ENCODE measurements around the gene STK11. TPM values are rescaled to one million over a fixed set of nuclear protein-coding genes. Genes with fewer than 3 reads are reported as not detected.
"Not testable (repeated sequence)": the region's sequence is repeated elsewhere in the genome, so short reads cannot be mapped to it uniquely, and the experiment has no call there.

Gene STK11
- total RNA-seq, 2 experiments from 2014 or later: 66.4 to 74.3 TPM

DNA sequence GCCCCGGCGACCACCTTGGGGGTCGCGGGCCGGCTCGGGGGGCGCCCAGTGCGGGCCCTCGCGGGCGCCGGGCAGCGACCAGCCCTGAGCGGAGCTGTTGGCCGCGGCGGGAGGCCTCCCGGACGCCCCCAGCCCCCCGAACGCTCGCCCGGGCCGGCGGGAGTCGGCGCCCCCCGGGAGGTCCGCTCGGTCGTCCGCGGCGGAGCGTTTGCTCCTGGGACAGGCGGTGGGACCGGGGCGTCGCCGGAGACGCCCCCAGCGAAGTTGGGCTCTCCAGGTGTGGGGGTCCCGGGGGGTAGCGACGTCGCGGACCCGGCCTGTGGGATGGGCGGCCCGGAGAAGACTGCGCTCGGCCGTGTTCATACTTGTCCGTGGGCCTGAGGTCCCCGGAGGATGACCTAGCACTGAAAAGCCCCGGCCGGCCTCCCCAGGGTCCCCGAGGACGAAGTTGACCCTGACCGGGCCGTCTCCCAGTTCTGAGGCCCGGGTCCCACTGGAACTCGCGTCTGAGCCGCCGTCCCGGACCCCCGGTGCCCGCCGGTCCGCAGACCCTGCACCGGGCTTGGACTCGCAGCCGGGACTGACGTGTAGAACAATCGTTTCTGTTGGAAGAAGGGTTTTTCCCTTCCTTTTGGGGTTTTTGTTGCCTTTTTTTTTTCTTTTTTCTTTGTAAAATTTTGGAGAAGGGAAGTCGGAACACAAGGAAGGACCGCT lies 729 bp downstream of the STK11 start:
- H3K4me3 Mint-ChIP-seq: peak overlapping the region; percentile 91
- DNase-seq: no peak
- H3K4me1 Mint-ChIP-seq (ENCODE audit: low read depth): peaks cover 28% of the 10 kb centered on the region
- H3K9me3 Mint-ChIP-seq: no peaks in the 10 kb centered on the region
- H3K27ac Mint-ChIP-seq: peak overlapping the region; percentile 81
- peaks cover 17% of the 10 kb centered on the region for H3K36me3 Mint-ChIP-seq
- intact Hi-C loops (cut with micrococcal nuclease): no loop called here
- no peaks in the 10 kb centered on the region for H3K27me3 Mint-ChIP-seq
- POLR2A ChIA-PET: interaction anchor here (1.0 kb wide), 1 partner anchor 93 kb away, joined by 3 read pairs; no protein-coding TSS in a partner anchor
- CTCF ChIA-PET: no interaction called here

GRCh38 chr19:1206864-1207450 lies 1.4 kb downstream of the STK11 start:
- intact Hi-C loops (cut with micrococcal nuclease): no loop called here
- H3K36me3 Mint-ChIP-seq: peaks cover 20% of the 10 kb centered on the region
- CTCF ChIA-PET: no interaction called here
- H3K27ac Mint-ChIP-seq: peak overlapping the region; percentile 81
- POLR2A ChIA-PET: interaction anchor here (1.0 kb wide), 1 partner anchor 94 kb away, joined by 3 read pairs; no protein-coding TSS in a partner anchor
- H3K4me1 Mint-ChIP-seq (ENCODE audit: low read depth): peaks cover 32% of the 10 kb centered on the region
- DNase-seq: peak; percentile 51
- H3K27me3 Mint-ChIP-seq: no peaks in the 10 kb centered on the region
- H3K4me3 Mint-ChIP-seq: peak overlapping the region; percentile 91
- no peaks in the 10 kb centered on the region for H3K9me3 Mint-ChIP-seq

DNA sequence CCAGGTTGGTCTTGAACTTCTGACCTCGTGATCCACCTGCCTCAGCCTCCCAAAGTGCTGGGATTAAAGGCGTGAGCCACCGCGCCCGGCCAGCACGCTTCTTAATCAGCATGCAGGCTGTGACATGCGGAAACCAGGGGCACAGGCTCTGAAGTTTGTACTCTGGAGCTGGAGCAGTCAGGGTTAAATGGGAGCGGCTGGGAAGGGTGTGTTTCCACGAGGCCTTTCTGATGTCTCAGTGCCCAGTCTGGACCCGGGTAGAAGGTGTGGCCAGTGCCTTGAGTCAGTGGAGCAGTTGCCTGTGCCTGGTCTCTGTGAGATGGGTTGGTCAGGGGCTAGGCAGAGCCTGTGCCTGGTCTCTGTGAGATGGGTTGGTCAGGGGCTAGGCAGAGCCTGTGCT lies 3.3 kb downstream of the STK11 start:
- peak overlapping the region; percentile 8 for H3K4me3 Mint-ChIP-seq
- DNase-seq; H3K27ac Mint-ChIP-seq; H3K27me3 Mint-ChIP-seq; intact Hi-C loops (cut with micrococcal nuclease); H3K9me3 Mint-ChIP-seq; POLR2A ChIA-PET: not testable (repeated sequence)
- peaks cover 31% of the 10 kb centered on the region for H3K4me1 Mint-ChIP-seq (ENCODE audit: low read depth)
- H3K36me3 Mint-ChIP-seq: peaks cover 26% of the 10 kb centered on the region
- CTCF ChIA-PET: interaction anchor here (1.3 kb wide), 1 partner anchor 35 kb away, joined by 4 read pairs; no protein-coding TSS in a partner anchor

DNA sequence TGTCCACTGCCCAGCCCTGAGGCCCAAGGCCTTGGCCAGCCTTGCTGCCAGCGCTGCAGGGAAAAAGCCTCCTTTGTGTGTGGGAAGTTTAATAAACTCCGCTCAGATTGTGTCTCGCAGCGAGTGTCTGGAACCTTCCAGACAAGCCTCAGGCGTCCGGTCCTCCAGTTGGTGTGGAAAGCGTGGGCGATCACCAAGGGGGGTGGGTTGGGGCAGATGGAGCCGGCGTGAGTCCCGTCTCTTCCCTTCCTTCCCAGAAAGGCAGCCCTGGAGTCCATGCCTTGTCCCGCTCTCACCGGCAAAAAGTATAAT lies 4.6 kb downstream of the STK11 start:
- ChIA-PET CTCF (interaction anchor here (1.3 kb wide), 2 partner anchors 34 to 97 kb away, joined by 3 to 4 read pairs; no protein-coding TSS in a partner anchor), POLR2A (no interaction called here)
- intact Hi-C loops (cut with micrococcal nuclease): no loop called here
- Mint-ChIP-seq H3K4me3 (no peak overlapping the region), H3K9me3 (no peaks in the 10 kb centered on the region), H3K36me3 (peaks cover 27% of the 10 kb centered on the region), H3K4me1 (ENCODE audit: low read depth) (peaks cover 32% of the 10 kb centered on the region), H3K27me3 (no peaks in the 10 kb centered on the region), H3K27ac (no peak overlapping the region)
- no peak for DNase-seq

- DNase-seq: no peak
- Mint-ChIP-seq H3K4me1 (ENCODE audit: low read depth) (peaks cover 32% of the 10 kb centered on the region), H3K27me3 (no peaks in the 10 kb centered on the region), H3K36me3 (peaks cover 26% of the 10 kb centered on the region), H3K9me3 (no peaks in the 10 kb centered on the region), H3K4me3 (no peak overlapping the region), H3K27ac (peak overlapping the region; percentile 64)
- intact Hi-C loops (cut with micrococcal nuclease): no loop called here
- POLR2A ChIA-PET: interaction anchor here (0.6 kb wide), 1 partner anchor 1266 kb away, joined by 4 read pairs; no protein-coding TSS in a partner anchor
- CTCF ChIA-PET: interaction anchor here (1.1 to 1.9 kb wide), 2 partner anchors 11 to 99 kb away, joined by 3 to 6 read pairs; no protein-coding TSS in a partner anchor
Measured at GRCh38 chr19:1211494-1212234, 6.1 kb downstream of the STK11 start.

DNA sequence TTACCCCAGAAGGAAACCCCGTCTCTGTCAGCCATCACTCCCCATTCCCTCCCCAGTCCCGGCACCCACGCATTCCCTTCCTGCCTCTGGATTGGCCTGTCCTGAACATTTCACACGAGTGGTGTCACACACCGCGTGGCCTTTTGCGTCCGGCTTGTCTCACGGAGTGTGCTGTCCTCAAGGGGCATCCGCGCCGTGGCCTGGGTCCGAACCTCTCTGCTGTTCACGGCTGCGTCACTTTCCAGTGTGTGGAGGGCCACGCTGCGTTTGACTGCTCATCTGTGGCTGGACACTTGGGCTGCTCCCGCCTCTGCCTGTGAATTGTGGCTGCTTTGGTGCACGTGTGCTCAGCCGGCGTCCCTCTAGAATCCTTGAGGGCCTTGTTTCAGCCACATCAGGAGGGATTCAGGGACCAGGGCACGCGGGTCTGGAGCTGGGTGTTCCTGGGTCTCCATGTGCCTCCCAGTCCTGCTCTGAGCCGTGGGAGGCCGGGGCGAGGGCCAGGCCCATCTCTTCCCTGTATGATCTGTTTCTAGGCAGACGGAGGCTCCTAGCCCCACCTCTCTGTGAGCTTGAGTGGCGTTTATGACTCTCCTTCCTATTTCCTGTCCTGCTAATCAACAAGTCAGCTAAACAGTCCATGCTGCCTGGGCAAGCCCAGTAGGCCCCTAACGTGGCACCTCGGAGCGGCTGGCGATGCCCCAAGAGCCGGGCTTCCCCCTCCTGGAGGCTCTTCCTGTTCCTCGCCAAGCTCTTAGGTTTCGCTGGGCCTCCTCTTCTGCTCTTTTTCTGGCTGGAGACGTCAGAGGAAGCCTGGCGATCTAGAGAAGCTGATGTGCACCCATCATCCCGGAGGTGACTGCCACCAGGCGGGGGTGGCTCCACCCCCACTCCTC lies 8.1 kb downstream of the STK11 start:
- intact Hi-C loops (cut with micrococcal nuclease): no loop called here
- POLR2A ChIA-PET: interaction anchor here (0.7 to 1.7 kb wide), 6 partner anchors 10 to 192 kb away, joined by 3 to 6 read pairs (median 3); partner anchors contain the start of genes ABCA7, RNU6-2 and SBNO2
- Mint-ChIP-seq H3K9me3 (no peaks in the 10 kb centered on the region), H3K4me3 (peak overlapping the region; percentile 77), H3K27me3 (no peaks in the 10 kb centered on the region), H3K27ac (peak overlapping the region; percentile 97), H3K36me3 (peaks cover 16% of the 10 kb centered on the region), H3K4me1 (ENCODE audit: low read depth) (peaks cover 29% of the 10 kb centered on the region)
- peak; percentile 85 for DNase-seq
- CTCF ChIA-PET: interaction anchor here (0.6 to 3.4 kb wide), 5 partner anchors 12 to 100 kb away, joined by 3 to 11 read pairs (median 5); no protein-coding TSS in a partner anchor

DNA sequence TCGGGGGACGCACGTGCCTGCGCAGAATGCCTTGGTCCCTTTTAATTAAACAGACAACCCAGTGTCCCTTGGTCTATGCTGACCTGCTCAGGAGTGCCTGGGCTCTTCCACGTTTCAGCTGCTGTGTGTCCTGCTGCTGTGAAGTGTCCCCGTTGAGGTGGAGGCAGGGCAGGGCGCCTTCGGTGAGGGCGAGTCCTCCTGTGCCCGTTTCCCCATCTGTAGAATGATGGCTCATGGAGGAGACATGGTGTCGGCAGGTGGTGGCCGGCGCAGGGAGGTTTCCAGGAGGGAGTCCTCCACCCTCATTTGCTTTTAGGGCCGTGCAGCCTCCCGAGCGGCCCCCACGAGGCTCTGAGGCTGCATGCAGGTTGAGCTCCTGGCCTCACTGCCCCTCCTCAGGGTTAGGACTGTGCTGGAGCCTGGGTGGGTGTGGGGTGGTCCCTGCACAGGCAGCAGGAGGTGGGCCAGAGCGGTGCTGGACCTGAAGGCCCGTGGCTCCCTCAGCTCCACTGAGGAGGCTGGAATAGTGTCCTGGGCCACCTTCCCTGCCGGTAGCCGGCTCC lies 8.8 kb downstream of the STK11 start:
- no peak for DNase-seq
- Mint-ChIP-seq H3K27ac (peak overlapping the region; percentile 97), H3K36me3 (peaks cover 16% of the 10 kb centered on the region), H3K27me3 (no peaks in the 10 kb centered on the region), H3K4me3 (peak overlapping the region; percentile 77), H3K9me3 (no peaks in the 10 kb centered on the region), H3K4me1 (ENCODE audit: low read depth) (peaks cover 29% of the 10 kb centered on the region)
- intact Hi-C loops (cut with micrococcal nuclease): no loop called here
- ChIA-PET CTCF (interaction anchor here (1.2 to 3.4 kb wide), 4 partner anchors 11 to 101 kb away, joined by 3 to 11 read pairs (median 6); no protein-coding TSS in a partner anchor), POLR2A (interaction anchor here (0.7 to 1.7 kb wide), 6 partner anchors 11 to 193 kb away, joined by 3 to 6 read pairs (median 3); partner anchors contain the start of genes ABCA7, RNU6-2 and SBNO2)

DNA sequence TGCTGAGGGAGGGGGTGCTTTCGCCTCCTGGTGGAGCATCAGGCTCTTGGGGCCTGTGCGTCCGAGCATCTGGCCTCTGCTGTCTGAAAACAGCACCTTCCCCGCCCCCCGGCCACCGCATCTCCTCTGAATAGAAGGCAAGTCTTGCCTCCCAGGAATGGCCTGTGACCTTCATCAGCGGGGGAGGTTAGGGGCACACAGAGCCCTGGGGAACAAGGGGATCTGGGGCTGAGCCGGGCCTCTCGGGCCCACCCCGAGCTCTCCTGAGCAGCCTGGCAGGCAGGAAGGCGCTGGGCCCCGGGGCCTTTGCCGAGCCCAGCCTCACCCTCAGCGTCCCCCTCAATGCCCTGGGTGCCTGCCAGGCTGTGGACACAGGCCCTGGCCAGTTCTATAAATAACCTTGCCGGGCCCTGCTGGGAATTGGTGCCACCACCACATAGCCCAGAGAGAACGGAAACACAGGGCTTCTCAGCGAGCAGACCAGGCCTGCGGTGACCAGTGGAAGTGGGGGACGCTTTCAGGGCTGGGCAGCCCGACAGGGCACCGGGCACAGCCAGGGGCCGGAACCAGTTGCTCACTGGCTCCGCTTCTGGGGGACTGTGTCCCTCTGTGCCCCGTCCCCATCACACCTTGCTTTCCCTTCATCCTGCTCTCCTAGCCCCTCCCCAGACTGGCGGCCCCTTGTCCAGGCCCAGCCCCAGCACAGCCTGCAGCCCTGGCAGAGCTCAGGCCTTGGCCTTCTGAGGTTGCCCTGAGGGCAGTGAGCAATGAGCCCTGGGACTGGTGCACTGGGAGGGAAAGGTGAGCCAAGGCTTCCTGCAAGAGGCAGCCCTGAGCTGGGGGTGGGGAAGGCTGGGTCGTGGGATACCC lies 9.5 kb downstream of the STK11 start:
- ChIA-PET POLR2A (interaction anchor here (1.7 kb wide), 1 partner anchor 194 kb away, joined by 6 read pairs; the partner anchor contains the start of gene RNU6-2), CTCF (interaction anchor here (1.2 to 3.4 kb wide), 4 partner anchors 10 to 102 kb away, joined by 3 to 11 read pairs (median 6); no protein-coding TSS in a partner anchor)
- DNase-seq: no peak
- intact Hi-C loops (cut with micrococcal nuclease): no loop called here
- no peaks in the 10 kb centered on the region for H3K9me3 Mint-ChIP-seq
- H3K36me3 Mint-ChIP-seq: peaks cover 13% of the 10 kb centered on the region
- peaks cover 25% of the 10 kb centered on the region for H3K4me1 Mint-ChIP-seq (ENCODE audit: low read depth)
- H3K4me3 Mint-ChIP-seq: no peak overlapping the region
- H3K27me3 Mint-ChIP-seq: no peaks in the 10 kb centered on the region
- peak overlapping the region; percentile 97 for H3K27ac Mint-ChIP-seq

DNA sequence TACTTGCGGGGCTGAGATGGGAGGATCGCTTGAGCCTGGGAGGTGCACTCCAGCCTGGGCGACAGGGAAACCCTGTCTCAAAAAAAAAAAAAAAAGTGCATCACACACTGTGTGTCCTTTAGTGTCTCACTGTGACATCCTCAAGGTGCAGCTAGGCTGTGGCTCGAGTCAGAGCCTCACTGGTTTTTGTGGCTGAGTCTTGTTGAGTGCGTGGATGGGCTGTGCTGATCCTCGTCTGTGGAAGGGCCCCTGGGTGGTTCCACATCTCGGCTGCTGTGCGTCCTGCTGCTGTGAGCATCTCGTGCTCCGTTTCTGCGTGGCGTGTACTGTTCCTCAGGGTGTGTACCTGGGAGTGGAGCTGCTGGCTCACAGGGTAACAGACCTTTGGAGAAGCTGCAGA lies 11.2 kb downstream of the STK11 start:
- H3K27me3 Mint-ChIP-seq: no peaks in the 10 kb centered on the region
- ChIA-PET CTCF (interaction anchor here (1.3 to 3.4 kb wide), 3 partner anchors 49 to 103 kb away, joined by 3 to 11 read pairs (median 4); no protein-coding TSS in a partner anchor), POLR2A (interaction anchor here (1.9 kb wide), 1 partner anchor 53 kb away, joined by 4 read pairs; the partner anchor contains the start of gene CIRBP)
- DNase-seq: no peak
- peaks cover 14% of the 10 kb centered on the region for H3K4me1 Mint-ChIP-seq (ENCODE audit: low read depth)
- no peaks in the 10 kb centered on the region for H3K9me3 Mint-ChIP-seq
- no peak overlapping the region for H3K27ac Mint-ChIP-seq
- peaks cover 7% of the 10 kb centered on the region for H3K36me3 Mint-ChIP-seq
- H3K4me3 Mint-ChIP-seq: no peak overlapping the region
- intact Hi-C loops (cut with micrococcal nuclease): no loop called here

DNA sequence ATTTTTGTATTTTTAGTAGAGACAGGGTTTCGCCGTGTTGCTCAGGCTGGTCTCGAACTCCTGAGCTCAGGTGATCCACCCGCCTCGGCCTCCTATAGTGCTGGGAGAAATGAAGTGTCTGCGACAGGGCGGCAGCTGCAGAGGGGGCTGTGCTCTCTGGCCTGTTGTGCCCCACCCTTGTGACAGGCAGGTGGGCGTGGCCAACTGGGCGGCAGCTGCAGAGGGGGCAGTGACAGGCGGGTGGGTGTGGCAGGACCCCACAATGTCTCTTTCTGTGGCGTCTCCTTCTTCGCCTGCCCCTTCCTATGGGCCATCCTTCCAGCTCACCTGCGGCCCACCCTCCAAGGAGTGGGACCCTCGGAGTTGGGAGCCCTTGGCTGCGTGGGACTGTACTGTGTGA lies 11.8 kb downstream of the STK11 start:
- peaks cover 7% of the 10 kb centered on the region for H3K36me3 Mint-ChIP-seq
- no peak for DNase-seq
- H3K4me1 Mint-ChIP-seq (ENCODE audit: low read depth): peaks cover 14% of the 10 kb centered on the region
- H3K27me3 Mint-ChIP-seq: no peaks in the 10 kb centered on the region
- CTCF ChIA-PET: interaction anchor here (0.6 to 3.4 kb wide), 4 partner anchors 26 to 104 kb away, joined by 3 to 11 read pairs (median 4); no protein-coding TSS in a partner anchor
- intact Hi-C loops (cut with micrococcal nuclease): no loop called here
- POLR2A ChIA-PET: interaction anchor here (0.7 to 1.9 kb wide), 2 partner anchors 8 to 52 kb away, joined by 3 to 4 read pairs; partner anchors contain the start of gene CIRBP
- H3K9me3 Mint-ChIP-seq: no peaks in the 10 kb centered on the region
- H3K4me3 Mint-ChIP-seq: no peak overlapping the region
- H3K27ac Mint-ChIP-seq: no peak overlapping the region
